ENCODE measurements around the gene LPP. TPM values are rescaled to one million over a fixed set of nuclear protein-coding genes. Genes with fewer than 3 reads are reported as not detected.

The LPP gene
- total RNA-seq, 5 donors from 2014 or later (not counting 1 experiment from before 2014, with no cell fraction given), result 23.8 to 82.6 (median 39.3) TPM

DNA sequence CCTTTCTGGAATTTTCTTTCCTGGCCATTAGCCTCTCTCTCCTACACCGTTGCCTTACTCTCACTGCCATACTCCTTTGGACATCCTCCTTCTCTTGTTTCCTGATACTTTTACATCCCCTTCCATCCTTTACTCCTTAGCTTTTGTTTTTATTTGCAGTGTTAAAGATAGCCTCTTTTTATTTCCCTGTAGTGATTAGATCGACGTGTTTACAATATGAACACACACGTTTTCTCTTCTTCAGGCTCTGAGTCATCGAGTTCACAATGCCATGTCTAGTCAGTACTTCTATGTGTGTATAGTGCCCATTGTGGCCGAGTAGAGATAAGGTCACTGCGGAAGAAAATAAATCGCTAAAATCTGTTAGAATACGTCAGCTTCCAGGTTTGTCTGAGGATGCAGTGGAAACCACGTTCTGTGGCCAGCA is 208.5 kb downstream of the LPP start:
- Mint-ChIP-seq H3K27me3 (no peaks in the 10 kb centered on the region), H3K4me1 (peaks cover 38 to 69% (median 55%) of the 10 kb centered on the region in 3 donors), H3K27ac (peak overlapping the region in 1 of 2 donors; percentile 32), H3K4me3 (peak overlapping the region in 1 of 3 donors; percentile 9), H3K9me3 (no peaks in the 10 kb centered on the region), H3K36me3 (peaks cover 5% of the 10 kb centered on the region)
- peaks cover 24 to 31% of the 10 kb centered on the region in 2 experiments for H3K4me1 ChIP-seq (ENCODE audit: control insufficient read depth in 1 of 2, extremely low read depth in 1 of 2, insufficient read depth in 2 of 2, low read length in 2 of 2)
- H3K9me3 ChIP-seq, result no peaks in the 10 kb centered on the region
- H3K27ac ChIP-seq (ENCODE audit: low read length), result no peak overlapping the region
- H3K36me3 ChIP-seq (ENCODE audit: control insufficient read depth in 2 of 2, extremely low read depth in 1 of 2, insufficient read depth in 1 of 2, low read length in 1 of 2), result no peaks in the 10 kb centered on the region
- WGBS (ENCODE audit: insufficient coverage), result 53% methylated on average over 5 of the region's 10 CpGs
- DNase-seq (peak in 1 of 35 experiments; percentile 25), ATAC-seq (replicated peaks in 1 of 4) (peak in 3 of 4 experiments; percentile 25 to 42 (median 31))
- no peaks in the 10 kb centered on the region for H3K27me3 ChIP-seq (replicated peaks in 1 of 2; ENCODE audit: control insufficient read depth in 2 of 2, extremely low read depth in 1 of 2, insufficient read depth in 2 of 2, low read length in 1 of 2)
- H3K4me3 ChIP-seq (ENCODE audit: control insufficient read depth in 1 of 2, extremely low read depth in 1 of 2, low read length in 1 of 2), result no peak overlapping the region
- ChIA-PET CTCF (no interaction called here), POLR2A (interaction anchor here in 1 of 2 donors (0.6 kb wide), 1 partner anchor 72 kb away, joined by 5 read pairs; no protein-coding TSS in a partner anchor)

DNA sequence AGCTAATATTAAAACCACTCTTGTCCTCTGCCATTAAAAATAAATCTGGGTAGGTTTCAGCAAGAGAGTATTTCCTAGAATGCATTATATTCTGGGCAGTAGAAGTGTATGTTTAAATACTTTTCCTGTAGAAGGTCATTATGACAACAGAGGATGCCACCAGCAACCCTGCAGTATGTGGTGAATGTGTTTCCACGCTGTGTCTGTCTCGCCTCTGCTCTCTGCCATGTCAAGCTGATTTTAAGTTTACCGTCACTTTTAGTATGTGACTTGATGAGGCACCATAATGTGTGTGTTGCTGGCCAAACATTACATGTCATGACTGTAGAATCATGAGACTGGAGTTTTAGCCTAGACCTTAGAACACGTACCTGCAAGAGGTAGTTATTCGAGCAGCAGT is 211.2 kb downstream of the LPP start:
- H3K36me3 ChIP-seq (ENCODE audit: control insufficient read depth in 2 of 2, extremely low read depth in 1 of 2, insufficient read depth in 1 of 2, low read length in 1 of 2), result no peaks in the 10 kb centered on the region
- H3K4me1 ChIP-seq (ENCODE audit: control insufficient read depth in 1 of 2, extremely low read depth in 1 of 2, insufficient read depth in 2 of 2, low read length in 2 of 2), result peaks cover 6 to 14% of the 10 kb centered on the region in 2 experiments
- H3K27me3 ChIP-seq (replicated peaks in 1 of 2; ENCODE audit: control insufficient read depth in 2 of 2, extremely low read depth in 1 of 2, insufficient read depth in 2 of 2, low read length in 1 of 2), result no peaks in the 10 kb centered on the region
- H3K27me3 Mint-ChIP-seq, result no peaks in the 10 kb centered on the region
- no peak overlapping the region for H3K4me3 ChIP-seq (ENCODE audit: control insufficient read depth in 1 of 2, extremely low read depth in 1 of 2, low read length in 1 of 2)
- peaks cover 6% of the 10 kb centered on the region for H3K36me3 Mint-ChIP-seq
- 96% methylated on average over 4 of the region's 5 CpGs for WGBS (ENCODE audit: insufficient coverage)
- ATAC-seq (replicated peaks in 1 of 4) (no peak), DNase-seq (no peak)
- no peak overlapping the region for H3K27ac Mint-ChIP-seq
- H3K9me3 Mint-ChIP-seq, result no peaks in the 10 kb centered on the region
- POLR2A ChIA-PET, result no interaction called here
- no peak overlapping the region for H3K27ac ChIP-seq (ENCODE audit: low read length)
- H3K4me1 Mint-ChIP-seq, result peaks cover 27 to 59% (median 43%) of the 10 kb centered on the region in 3 donors
- H3K4me3 Mint-ChIP-seq, result no peak overlapping the region
- CTCF ChIA-PET, result interaction anchor here (0.6 to 0.7 kb wide), 2 partner anchors 41 to 99 kb away, joined by 3 to 5 read pairs; no protein-coding TSS in a partner anchor
- no peaks in the 10 kb centered on the region for H3K9me3 ChIP-seq

DNA sequence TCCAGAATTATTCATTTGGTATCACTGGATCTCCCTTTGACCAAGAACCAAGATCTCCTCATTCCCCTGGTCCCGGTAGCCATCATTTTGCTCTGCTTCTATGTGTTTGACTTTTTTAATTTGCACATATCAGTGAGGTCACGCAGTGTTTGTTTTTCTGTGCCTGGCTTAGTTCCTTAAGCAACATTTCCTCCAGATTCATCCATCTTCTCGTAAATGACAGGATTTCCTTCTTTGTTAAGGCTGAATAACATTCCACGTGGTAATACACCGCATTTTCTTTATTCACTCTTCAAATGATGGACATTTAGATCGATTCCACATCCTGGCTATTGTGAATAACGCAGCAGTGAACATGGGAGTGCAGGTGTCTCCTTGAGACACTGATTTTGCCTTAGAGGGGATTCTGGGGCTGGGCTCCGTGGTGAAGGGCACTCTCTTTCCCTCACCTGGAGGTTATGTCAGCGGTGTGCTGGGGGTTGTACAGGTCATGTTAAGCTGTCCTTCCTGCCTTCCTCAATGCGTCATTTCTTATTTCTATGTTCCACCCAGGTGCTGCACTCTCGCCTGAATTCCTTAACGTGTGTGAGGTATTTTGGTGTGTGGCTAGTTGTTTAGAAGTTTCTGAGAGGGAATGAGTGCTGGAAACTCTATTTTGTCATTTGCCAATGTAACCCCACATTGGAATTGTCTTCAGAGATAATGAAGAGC is 212.2 kb downstream of the LPP start:
- H3K36me3 ChIP-seq (ENCODE audit: control insufficient read depth in 2 of 2, extremely low read depth in 1 of 2, insufficient read depth in 1 of 2, low read length in 1 of 2), result no peaks in the 10 kb centered on the region
- Mint-ChIP-seq H3K27me3 (no peaks in the 10 kb centered on the region), H3K27ac (no peak overlapping the region), H3K9me3 (no peaks in the 10 kb centered on the region), H3K36me3 (peaks cover 13% of the 10 kb centered on the region), H3K4me1 (peaks cover 20 to 50% (median 35%) of the 10 kb centered on the region in 3 donors), H3K4me3 (no peak overlapping the region)
- no peak for DNase-seq
- ChIA-PET CTCF (interaction anchor here (0.6 to 0.7 kb wide), 3 partner anchors 9 to 131 kb away, joined by 3 read pairs; no protein-coding TSS in a partner anchor), POLR2A (no interaction called here)
- H3K27me3 ChIP-seq (replicated peaks in 1 of 2; ENCODE audit: control insufficient read depth in 2 of 2, extremely low read depth in 1 of 2, insufficient read depth in 2 of 2, low read length in 1 of 2), result no peaks in the 10 kb centered on the region
- H3K9me3 ChIP-seq, result no peaks in the 10 kb centered on the region
- 93% methylated on average over 3 of the region's 12 CpGs for WGBS (ENCODE audit: insufficient coverage)
- H3K4me3 ChIP-seq (ENCODE audit: control insufficient read depth in 1 of 2, extremely low read depth in 1 of 2, low read length in 1 of 2), result no peak overlapping the region
- ATAC-seq (replicated peaks in 1 of 4), result no peak
- H3K27ac ChIP-seq (ENCODE audit: low read length), result no peak overlapping the region
- H3K4me1 ChIP-seq (ENCODE audit: control insufficient read depth in 1 of 2, extremely low read depth in 1 of 2, insufficient read depth in 2 of 2, low read length in 2 of 2), result peaks cover 6 to 11% of the 10 kb centered on the region in 2 experiments

DNA sequence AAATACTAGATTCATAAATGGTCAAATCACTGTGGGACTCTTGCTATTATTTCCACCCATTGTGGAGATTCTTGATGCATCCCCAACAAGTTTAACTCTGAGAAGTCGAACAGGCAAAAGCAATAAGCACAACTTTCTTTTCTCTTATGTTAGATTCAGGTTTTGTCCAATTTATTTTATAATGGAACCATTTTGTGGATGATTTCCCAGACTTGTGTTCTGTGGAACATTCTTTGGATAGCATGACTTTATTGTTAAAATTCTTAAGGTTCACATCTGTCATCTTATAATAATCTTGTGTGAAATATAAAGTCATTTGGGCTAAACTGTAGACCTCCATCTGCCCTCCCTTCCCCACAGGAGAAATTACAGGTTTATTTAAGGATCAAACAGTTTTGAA is 213.7 kb downstream of the LPP start:
- Histone ChIP-seq H3K27ac (ENCODE audit: low read length) (no peak overlapping the region), H3K9me3 (no peaks in the 10 kb centered on the region), H3K4me1 (ENCODE audit: control insufficient read depth in 1 of 2, extremely low read depth in 1 of 2, insufficient read depth in 2 of 2, low read length in 2 of 2) (peaks cover 0 to 4% of the 10 kb centered on the region in 2 experiments), H3K27me3 (replicated peaks in 1 of 2; ENCODE audit: control insufficient read depth in 2 of 2, extremely low read depth in 1 of 2, insufficient read depth in 2 of 2, low read length in 1 of 2) (no peaks in the 10 kb centered on the region), H3K36me3 (ENCODE audit: control insufficient read depth in 2 of 2, extremely low read depth in 1 of 2, insufficient read depth in 1 of 2, low read length in 1 of 2) (no peaks in the 10 kb centered on the region), H3K4me3 (ENCODE audit: control insufficient read depth in 1 of 2, extremely low read depth in 1 of 2, low read length in 1 of 2) (no peak overlapping the region)
- Mint-ChIP-seq H3K27ac (no peak overlapping the region), H3K36me3 (peaks cover 13% of the 10 kb centered on the region), H3K27me3 (no peaks in the 10 kb centered on the region), H3K4me1 (peaks cover 10 to 37% (median 22%) of the 10 kb centered on the region in 3 donors), H3K9me3 (no peaks in the 10 kb centered on the region), H3K4me3 (no peak overlapping the region)
- CTCF ChIA-PET, result interaction anchor here in 1 of 2 donors (0.7 kb wide), 1 partner anchor 27 kb away, joined by 3 read pairs; no protein-coding TSS in a partner anchor
- DNase-seq (no peak), ATAC-seq (replicated peaks in 1 of 4) (no peak)
- no CpG with 5 or more reads among the region's 1 CpG for WGBS (ENCODE audit: insufficient coverage)
- POLR2A ChIA-PET, result interaction anchor here in 1 of 2 donors (0.5 to 0.7 kb wide), 2 partner anchors 331 to 862 kb away, joined by 3 to 5 read pairs; no protein-coding TSS in a partner anchor

DNA sequence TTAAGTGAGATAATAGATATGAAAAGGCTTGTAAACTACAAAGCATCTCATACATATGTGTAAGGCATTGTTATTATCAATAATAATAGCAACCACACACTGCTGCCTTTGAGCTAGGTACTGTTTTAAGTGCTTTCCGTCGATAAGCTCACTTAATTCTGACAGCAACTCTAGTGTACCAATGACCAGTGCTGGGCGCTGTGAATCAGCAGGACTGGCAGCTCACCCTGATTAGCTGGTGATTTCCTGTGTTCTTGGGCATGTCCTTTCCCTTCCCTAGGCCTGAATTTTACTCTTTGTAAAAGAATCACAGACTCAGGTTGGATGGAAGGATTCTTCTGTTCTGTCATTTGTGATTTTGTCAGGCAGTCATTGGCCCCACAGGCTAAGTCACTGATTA is 215.6 kb downstream of the LPP start:
- Mint-ChIP-seq H3K4me1 (peaks cover 10 to 26% (median 20%) of the 10 kb centered on the region in 3 donors), H3K27me3 (no peaks in the 10 kb centered on the region), H3K27ac (no peak overlapping the region), H3K4me3 (no peak overlapping the region), H3K36me3 (peaks cover 8% of the 10 kb centered on the region), H3K9me3 (no peaks in the 10 kb centered on the region)
- WGBS (ENCODE audit: insufficient coverage), result 100% methylated on average over 3 of the region's 3 CpGs
- H3K27ac ChIP-seq (ENCODE audit: low read length), result no peak overlapping the region
- no peaks in the 10 kb centered on the region for H3K27me3 ChIP-seq (replicated peaks in 1 of 2; ENCODE audit: control insufficient read depth in 2 of 2, extremely low read depth in 1 of 2, insufficient read depth in 2 of 2, low read length in 1 of 2)
- no peak for DNase-seq
- peaks cover 0 to 4% of the 10 kb centered on the region in 2 experiments for H3K4me1 ChIP-seq (ENCODE audit: control insufficient read depth in 1 of 2, extremely low read depth in 1 of 2, insufficient read depth in 2 of 2, low read length in 2 of 2)
- CTCF ChIA-PET, result interaction anchor here in 1 of 2 donors (0.5 to 1.3 kb wide), 2 partner anchors 24 to 42 kb away, joined by 3 to 5 read pairs; no protein-coding TSS in a partner anchor
- no peak for ATAC-seq (replicated peaks in 1 of 4)
- POLR2A ChIA-PET, result no interaction called here
- H3K4me3 ChIP-seq (ENCODE audit: control insufficient read depth in 1 of 2, extremely low read depth in 1 of 2, low read length in 1 of 2), result no peak overlapping the region
- H3K9me3 ChIP-seq, result no peaks in the 10 kb centered on the region
- H3K36me3 ChIP-seq (ENCODE audit: control insufficient read depth in 2 of 2, extremely low read depth in 1 of 2, insufficient read depth in 1 of 2, low read length in 1 of 2), result no peaks in the 10 kb centered on the region

DNA sequence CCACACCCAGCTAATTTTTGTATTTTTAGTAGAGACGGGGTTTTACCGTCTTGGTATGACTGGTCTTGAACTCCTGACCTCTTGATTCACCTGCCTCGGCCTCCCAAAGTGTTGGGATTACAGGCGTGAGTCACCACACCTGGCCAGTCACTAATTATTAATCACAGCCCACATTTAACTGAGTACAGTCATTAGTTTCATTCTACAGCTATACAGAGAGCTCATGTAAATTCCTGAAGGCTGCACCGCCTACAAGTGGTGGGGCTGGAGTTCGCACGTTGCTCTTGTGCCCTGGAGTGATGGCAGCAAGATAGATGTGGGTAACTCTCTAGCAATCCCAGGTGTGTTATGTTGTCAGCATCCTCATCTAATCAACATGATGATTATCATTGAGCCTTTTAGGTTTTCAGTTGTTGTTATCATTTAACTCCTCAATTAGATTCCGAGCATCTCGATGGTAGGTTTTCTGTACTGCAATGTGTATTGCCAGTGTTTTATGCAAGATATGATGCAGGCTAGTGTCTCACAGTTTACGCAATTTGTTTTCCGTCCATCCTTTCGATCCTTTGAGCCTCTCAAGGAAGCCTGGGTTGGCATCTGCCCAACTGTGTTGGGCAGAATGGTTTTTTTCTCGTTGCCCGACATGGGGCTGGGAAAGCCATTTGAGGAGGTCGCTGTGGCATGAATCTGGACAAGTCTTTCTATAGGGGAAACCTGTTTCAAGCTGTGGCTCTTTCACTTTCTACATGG is 216.3 kb downstream of the LPP start:
- Histone ChIP-seq H3K9me3 (no peaks in the 10 kb centered on the region), H3K36me3 (ENCODE audit: control insufficient read depth in 2 of 2, extremely low read depth in 1 of 2, insufficient read depth in 1 of 2, low read length in 1 of 2) (no peaks in the 10 kb centered on the region), H3K4me3 (ENCODE audit: control insufficient read depth in 1 of 2, extremely low read depth in 1 of 2, low read length in 1 of 2) (no peak overlapping the region), H3K4me1 (ENCODE audit: control insufficient read depth in 1 of 2, extremely low read depth in 1 of 2, insufficient read depth in 2 of 2, low read length in 2 of 2) (peaks cover 0 to 4% of the 10 kb centered on the region in 2 experiments), H3K27me3 (replicated peaks in 1 of 2; ENCODE audit: control insufficient read depth in 2 of 2, extremely low read depth in 1 of 2, insufficient read depth in 2 of 2, low read length in 1 of 2) (no peaks in the 10 kb centered on the region), H3K27ac (ENCODE audit: low read length) (no peak overlapping the region)
- DNase-seq (no peak), ATAC-seq (replicated peaks in 1 of 4) (no peak)
- WGBS (ENCODE audit: insufficient coverage), result 93% methylated on average over 11 of the region's 15 CpGs
- Mint-ChIP-seq H3K4me1 (peaks cover 10 to 23% (median 12%) of the 10 kb centered on the region in 3 donors), H3K4me3 (no peak overlapping the region), H3K36me3 (peaks cover 8% of the 10 kb centered on the region), H3K9me3 (no peaks in the 10 kb centered on the region), H3K27ac (no peak overlapping the region), H3K27me3 (no peaks in the 10 kb centered on the region)
- CTCF ChIA-PET, result no interaction called here
- POLR2A ChIA-PET, result no interaction called here

Measured in T-cell (primary cell).